Osteoblast (primary cell): ENCODE results near the gene ZC3H18. TPM values are rescaled to one million over a fixed set of nuclear protein-coding genes. Genes with fewer than 3 reads are reported as not detected.
A peak's percentile ranks its signal among the peaks of the same experiment; 100 is the strongest.

ENCODE experiments used
- DNase-seq: peaks from one replicate; pipeline ENCODE4 v3.0.0; 2011; ENCODE audit warnings: low spot score, mixed read lengths; ENCODE audit not compliant: insufficient read length; ENCODE audit errors: missing footprints
- H2AFZ ChIP-seq: 2 replicates; pipeline ENCODE4 v1.6.0; 2011; ENCODE audit warnings: mild to moderate bottlenecking, low read length
- H3K27ac ChIP-seq: 2 replicates; pipeline ENCODE4 v1.5.1; 2011; ENCODE audit warnings: mild to moderate bottlenecking, low read depth, low read length, moderate library complexity
- H3K27me3 ChIP-seq: 2 replicates; pipeline ENCODE4 v1.6.0; 2012; ENCODE audit warnings: mild to moderate bottlenecking, control low read depth, inconsistent platforms, low read length, moderate library complexity; ENCODE audit not compliant: insufficient read depth
- H3K36me3 ChIP-seq: 2 replicates; pipeline ENCODE4 v1.5.1; 2011; ENCODE audit warnings: mild to moderate bottlenecking, low read length, control low read depth, moderate library complexity; ENCODE audit not compliant: insufficient read depth
- H3K4me1 ChIP-seq: 2 replicates; pipeline ENCODE4 v1.5.1; 2011; ENCODE audit warnings: mild to moderate bottlenecking, low read length, control low read depth, moderate library complexity; ENCODE audit not compliant: insufficient read depth
- H3K4me2 ChIP-seq: 2 replicates; pipeline ENCODE4 v1.6.0; 2011; ENCODE audit warnings: mild to moderate bottlenecking, low read length; ENCODE audit not compliant: insufficient read depth
- H3K4me3 ChIP-seq: fragments of 200-600 bp; sonication (generic); 3 replicates; pipeline ENCODE4 v1.5.1; 2012; ENCODE audit warnings: mild to moderate bottlenecking, low read length, inconsistent platforms; ENCODE audit not compliant: insufficient read depth
- H3K79me2 ChIP-seq: 2 replicates; pipeline ENCODE4 v1.6.0; 2012; ENCODE audit warnings: mild to moderate bottlenecking, low read length, control low read depth, inconsistent platforms; ENCODE audit not compliant: insufficient read depth
- H3K9me3 ChIP-seq: 2 replicates; pipeline ENCODE4 v1.5.1; 2011; ENCODE audit warnings: low read depth, low read length, control low read depth
- H4K20me1 ChIP-seq: 2 replicates; pipeline ENCODE4 v1.6.0; 2012; ENCODE audit warnings: mild to moderate bottlenecking, low read length, control low read depth; ENCODE audit not compliant: insufficient read depth
- CTCF ChIP-seq: IDR thresholded peaks from 2 replicates; pipeline ENCODE4 v1.5.1; 2011; ENCODE audit warnings: mild to moderate bottlenecking, low read depth, low read length, moderate library complexity; ENCODE audit errors: extremely low read depth
- total RNA-seq: library from RNA; depleted of rRNA; stranded (reverse); fragments of >200 nt; gene quantifications from 2 replicates; pipeline ENCODE4 v1.2.3, GENCODE V29; 2012

ZC3H18 gene
- total RNA-seq, 1 donor, result 10.9 TPM

- Histone ChIP-seq H3K36me3 (no peaks in the 10 kb centered on the region), H3K4me1 (no peaks in the 10 kb centered on the region), H3K9me3 (no peaks in the 10 kb centered on the region), H4K20me1 (peaks cover 21% of the 10 kb centered on the region), H3K4me3 (no peak overlapping the region), H3K27me3 (peaks cover 47% of the 10 kb centered on the region), H3K27ac (no peak overlapping the region), H2AFZ (no peak overlapping the region), H3K79me2 (no peaks in the 10 kb centered on the region), H3K4me2 (no peak overlapping the region)
- DNase-seq, result no peak
- TF ChIP-seq CTCF, result no peak
These were observed 43.9 kb upstream of the ZC3H18 start for GRCh38 chr16:88526008-88526905.

GRCh38 chr16:88526906-88527185, 43.4 kb upstream of the ZC3H18 start:
- Histone ChIP-seq H2AFZ (no peak overlapping the region), H3K27me3 (peaks cover 45% of the 10 kb centered on the region), H4K20me1 (peaks cover 20% of the 10 kb centered on the region), H3K79me2 (no peaks in the 10 kb centered on the region), H3K4me1 (no peaks in the 10 kb centered on the region), H3K36me3 (no peaks in the 10 kb centered on the region), H3K4me2 (no peak overlapping the region), H3K4me3 (no peak overlapping the region), H3K9me3 (no peaks in the 10 kb centered on the region), H3K27ac (no peak overlapping the region)
- DNase-seq, result peak; percentile 91
- no peak for TF ChIP-seq CTCF

DNA sequence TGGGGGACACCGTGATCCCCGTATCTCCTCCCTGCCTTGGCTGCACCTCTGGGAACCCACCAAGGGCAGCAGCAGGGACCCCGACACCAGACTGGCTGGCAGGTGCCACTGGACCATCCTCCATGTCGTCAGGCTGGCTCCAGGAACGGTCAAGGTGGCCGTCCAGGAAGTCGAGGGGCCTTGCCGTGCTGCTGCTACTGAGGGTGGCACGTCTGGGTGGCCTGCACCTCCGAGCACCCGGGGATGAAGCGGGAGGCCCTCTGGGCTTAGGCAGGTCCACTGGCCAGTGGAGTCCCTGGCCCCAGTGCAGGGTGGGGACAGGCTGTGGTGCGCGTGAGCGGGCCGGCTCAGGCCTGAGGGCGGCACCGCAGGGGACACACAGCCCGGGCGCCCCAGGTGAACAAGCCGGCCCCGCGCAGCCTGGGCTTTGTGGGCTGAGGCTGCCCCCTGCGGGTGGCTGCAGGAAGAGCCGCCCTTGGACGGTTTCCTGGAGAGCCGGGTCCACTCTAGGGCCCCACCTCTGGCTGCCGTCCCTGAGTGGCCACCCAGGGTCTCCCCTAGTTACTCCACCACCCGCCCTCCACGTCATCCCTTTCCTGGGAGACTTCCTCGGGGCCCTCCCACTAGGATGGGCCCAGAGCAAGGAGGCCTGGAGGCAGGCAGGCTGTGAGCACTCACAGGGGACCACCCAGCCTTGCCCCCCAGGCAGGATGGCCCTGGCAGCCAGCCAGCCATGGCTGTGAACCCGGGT, 42.8 kb upstream of the ZC3H18 start:
- no peaks in the 10 kb centered on the region for H3K4me1 ChIP-seq
- no peaks in the 10 kb centered on the region for H3K79me2 ChIP-seq
- peaks cover 18% of the 10 kb centered on the region for H4K20me1 ChIP-seq
- no peak overlapping the region for H3K27ac ChIP-seq
- H3K9me3 ChIP-seq, result no peaks in the 10 kb centered on the region
- no peak overlapping the region for H2AFZ ChIP-seq
- peak; percentile 98 for DNase-seq
- no peak overlapping the region for H3K4me2 ChIP-seq
- H3K4me3 ChIP-seq, result no peak overlapping the region
- H3K27me3 ChIP-seq, result peaks cover 40% of the 10 kb centered on the region
- H3K36me3 ChIP-seq, result no peaks in the 10 kb centered on the region
- peak; percentile 63 for TF ChIP-seq CTCF
